ENCODE results near the gene KCTD18.
A peak's percentile ranks its signal among the peaks of the same experiment; 100 is the strongest.

KCTD18 gene

DNA sequence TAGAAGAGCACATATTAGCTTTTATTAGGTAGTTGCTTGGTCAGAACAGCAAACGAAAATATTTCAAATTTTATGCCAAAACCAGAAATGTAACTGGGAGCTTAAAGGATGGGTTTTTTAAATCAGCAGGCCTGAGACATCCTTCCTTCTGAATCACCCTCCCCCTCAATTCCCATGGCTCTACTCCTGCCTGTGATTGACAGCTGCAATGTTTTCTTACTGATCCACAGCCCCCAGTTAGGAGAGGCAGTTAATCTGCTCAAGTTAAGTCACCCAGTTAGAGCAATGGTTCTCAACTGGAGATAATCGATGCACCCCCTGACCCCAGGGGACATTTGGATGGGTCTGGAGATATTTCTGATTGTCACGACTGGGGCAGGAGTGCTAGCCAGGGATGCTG lies 24.9 kb downstream of the KCTD18 start:
- DNase-seq, result no peak

DNA sequence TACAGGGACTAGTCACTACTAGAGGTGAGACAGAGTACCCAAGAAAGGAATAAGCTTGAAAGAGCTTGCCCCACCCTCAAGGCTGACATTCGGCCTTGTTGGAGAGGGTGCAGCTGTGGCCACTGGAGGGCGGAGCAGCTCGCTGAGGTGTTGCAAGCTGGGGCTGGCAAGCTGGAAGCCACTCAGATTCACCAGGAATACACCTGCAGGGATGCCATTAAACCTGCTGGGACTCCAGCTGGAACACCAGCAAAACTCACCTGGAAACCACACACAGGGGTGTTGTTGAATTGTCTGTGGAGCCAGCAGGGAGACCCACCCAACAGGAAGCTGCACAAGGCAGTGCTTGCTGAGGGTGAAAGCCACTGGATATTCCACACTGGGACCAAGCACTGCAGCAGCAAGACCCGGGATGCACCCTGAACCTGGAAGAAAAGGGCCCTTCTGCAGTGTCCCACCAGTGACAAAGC lies 26.1 kb downstream of the KCTD18 start:
- DNase-seq, result no peak

DNA sequence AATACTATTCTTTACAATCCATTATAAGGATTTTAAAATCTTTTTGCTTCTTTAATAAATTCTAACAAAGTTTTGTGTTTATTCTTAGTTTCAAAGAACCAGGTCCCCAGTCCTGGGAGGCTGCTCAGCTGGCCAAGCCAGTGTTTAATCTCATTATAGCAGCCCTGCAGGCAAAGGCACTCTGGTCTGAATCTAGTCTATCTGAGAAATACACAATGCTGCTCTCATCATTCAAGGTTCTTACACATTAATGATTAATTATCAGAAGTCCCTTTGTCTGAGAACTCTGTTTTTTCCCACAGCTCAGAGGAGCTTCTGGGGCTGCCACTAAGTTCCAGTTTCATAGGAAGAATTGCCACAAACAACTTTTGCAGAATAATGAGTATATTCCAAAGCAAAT lies 27.7 kb downstream of the KCTD18 start:
- no peak for DNase-seq

DNA sequence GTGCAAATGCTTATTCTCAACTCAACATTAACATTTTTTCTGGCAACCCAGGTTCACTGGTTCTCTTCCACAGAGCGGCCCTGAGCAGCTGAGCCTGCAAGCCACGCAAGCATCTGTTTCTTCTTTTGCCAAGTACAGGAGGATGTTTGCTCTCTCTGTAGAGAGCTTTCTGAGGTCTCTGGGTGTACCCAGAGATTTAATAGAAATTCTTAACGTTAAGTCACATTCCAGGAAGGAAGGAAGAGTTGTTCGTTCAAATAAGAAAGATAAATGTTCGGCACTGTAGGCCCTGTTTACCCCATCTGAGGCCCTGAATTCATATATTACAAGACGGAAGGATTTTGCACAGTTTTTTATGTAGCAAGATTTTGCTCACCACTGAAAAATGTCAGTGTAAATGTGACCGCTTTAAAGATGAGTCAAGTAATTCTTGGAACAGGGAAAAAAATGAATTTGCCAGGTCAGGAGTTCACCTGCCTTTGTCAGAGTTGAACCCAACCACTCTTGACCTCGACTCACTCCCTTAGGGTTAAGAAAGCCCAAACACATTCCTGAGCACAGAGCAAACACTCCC lies 30.1 kb downstream of the KCTD18 start:
- DNase-seq, result peak; percentile 53

DNA sequence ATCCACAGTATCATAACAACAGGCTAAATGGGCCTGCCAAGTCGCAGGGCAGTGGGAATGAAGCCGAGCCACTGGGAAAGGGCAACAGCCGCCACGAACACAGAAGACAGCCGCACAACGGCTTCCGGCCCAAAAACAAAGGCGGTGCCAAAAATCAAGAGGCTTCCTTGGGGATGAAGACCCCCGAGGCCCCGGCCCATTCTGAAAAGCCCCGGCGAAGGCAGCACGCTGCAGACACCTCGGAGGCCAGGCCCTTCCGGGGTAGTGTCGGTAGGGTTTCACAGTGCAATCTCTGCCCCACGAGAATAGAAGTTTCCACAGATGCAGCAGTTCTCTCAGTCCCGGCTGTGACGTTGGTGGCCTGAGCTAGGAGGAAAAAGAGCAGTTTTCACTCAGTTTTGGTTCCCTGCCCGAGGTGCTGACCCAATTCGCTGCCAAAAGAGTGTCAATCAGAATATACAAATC lies 32.2 kb downstream of the KCTD18 start:
- DNase-seq, result no peak

DNA sequence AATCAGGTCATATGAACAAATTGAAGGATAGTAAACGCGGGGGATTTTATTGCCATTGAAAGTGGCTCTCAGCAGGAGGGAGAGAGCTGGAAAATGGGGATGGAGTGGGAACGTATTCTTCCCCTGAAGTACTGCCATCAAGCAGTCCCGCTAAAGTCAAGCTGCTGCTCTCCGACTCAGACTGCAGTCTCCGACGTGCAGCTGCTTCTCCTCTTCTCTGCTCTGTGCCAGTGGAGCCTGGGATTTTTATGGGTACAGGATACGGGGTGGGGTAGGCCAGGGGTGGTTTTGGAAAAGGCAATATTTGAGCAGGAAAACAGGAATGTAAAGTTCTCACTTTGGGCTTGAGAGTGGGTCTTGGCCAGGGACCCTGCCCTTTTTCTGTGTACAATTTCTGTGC lies 33.0 kb downstream of the KCTD18 start:
- no peak for DNase-seq

DNA sequence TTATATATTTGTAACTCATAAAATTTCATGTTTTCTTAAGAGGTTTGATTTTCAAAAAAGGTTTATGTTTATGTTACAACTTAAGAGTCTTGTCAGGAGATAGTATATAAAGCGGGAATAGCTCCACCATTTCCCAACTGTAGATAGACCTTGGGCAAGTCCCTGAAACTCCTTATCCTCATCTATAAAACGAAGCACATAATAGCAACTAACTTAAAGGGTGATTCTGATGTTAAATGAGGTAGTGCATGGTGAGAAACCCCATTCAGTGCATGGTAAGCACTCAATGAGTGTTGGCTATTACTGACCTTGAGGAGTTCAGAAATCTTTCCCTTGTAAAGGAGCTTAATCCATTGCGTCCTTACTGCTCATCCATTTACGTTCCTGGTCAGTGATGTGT lies 34.1 kb downstream of the KCTD18 start:
- no peak for DNase-seq

DNA sequence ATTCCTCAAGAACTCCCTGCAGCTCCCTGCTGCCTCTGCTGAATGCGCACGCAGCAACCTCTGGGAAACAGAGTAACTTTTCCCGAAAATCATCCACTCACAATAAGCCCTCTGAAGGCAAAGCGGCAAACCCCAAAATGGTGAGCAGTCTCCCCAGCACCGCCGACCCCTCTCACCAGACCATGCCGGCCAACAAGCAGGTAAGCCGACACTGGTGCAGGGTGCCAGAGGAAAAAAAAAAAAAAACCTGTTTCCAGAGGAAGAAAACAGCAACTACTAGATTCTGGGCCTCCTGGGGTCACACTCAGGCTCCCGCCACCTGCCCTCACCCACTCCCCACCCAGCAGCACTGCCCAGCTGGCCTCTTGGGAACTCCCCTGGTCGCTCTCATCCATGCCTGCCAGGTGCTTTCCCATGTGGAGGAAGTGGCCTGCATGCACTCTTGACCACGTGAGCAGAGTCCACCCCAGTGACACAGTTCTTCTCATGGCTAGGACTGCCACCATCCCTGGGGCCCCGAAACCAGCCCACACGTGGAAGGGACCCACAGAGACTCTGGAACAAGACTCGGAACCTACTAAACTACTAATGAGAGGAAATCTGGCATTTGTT lies 36.9 kb downstream of the KCTD18 start:
- no peak for DNase-seq

DNA sequence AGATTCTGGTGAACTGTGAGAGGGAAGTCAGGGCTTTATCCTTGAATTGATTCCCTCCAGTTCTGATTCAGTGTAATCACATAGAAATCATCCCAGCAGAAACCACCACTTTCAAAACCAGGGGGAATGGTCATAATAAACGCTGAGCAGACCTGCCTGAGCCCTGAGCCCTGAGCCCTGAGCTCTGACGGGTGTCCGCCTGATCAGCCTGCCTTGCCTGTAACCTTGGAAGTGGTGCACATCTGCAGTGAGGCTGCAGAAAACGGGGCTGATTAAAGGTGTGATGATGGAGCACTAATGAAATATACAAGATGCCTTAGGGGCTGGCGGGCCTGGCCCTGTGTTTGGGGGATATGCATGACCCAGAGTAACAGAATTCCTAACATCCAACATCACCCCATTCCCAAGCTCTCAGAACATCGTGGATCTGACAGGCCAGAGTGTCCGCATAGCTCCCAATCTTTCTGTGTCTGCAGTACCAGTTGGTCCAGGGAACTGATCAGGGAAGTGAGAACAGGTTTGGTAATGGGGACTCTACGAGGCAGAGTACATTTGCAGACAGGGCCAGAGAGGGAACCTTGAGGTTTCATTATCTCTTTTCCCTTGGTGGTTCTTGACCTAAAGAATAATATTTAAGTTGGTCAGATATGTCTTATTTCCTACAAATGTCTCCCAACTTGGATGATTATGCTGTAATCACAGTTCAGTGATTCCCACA lies 37.8 kb downstream of the KCTD18 start:
- no peak for DNase-seq

DNA sequence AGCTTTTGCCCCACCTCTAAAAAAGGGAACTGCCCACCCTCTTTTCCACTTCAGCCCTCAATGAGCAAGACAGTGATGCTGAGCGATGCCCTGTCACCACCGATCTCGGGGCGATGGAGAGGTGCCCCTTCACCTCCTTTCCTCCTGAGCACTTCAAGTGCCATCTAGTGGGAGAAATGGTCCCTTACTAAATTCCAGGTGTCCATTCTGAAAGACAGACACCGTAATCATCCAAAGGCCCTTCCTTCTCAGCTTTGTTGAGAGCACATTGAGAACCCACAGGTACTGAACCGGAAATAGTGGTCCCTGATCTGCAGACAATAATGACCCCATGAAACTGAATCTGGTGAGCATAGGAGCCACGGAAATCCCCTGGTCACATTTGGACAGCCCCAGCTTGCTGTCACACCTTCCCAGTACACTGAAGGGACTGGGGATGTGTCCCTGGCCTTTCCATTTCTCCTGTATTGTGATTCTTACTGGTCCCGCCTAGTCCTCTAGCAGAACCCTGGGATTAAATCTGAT lies 38.5 kb downstream of the KCTD18 start:
- DNase-seq, result peak; percentile 34

DNA sequence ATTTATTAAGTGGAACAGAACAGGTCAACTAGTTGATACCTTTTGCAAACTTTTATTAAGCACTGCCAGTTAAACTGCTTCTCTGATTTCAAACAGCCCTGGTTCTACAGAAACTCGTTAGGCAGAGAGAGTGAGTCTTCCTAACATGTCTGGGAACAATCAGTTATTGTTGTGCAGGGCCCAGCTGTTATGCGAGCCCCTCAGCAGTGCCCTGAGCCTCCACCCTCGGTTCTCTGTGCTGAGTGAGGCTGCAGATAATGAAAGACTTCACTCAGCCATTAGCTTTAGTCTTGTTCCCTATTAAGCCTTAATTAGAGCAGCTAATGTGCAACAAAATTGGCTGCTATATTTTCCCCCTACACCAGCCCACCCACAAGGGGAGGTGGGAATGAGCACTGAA lies 39.6 kb downstream of the KCTD18 start:
- DNase-seq, result no peak

DNA sequence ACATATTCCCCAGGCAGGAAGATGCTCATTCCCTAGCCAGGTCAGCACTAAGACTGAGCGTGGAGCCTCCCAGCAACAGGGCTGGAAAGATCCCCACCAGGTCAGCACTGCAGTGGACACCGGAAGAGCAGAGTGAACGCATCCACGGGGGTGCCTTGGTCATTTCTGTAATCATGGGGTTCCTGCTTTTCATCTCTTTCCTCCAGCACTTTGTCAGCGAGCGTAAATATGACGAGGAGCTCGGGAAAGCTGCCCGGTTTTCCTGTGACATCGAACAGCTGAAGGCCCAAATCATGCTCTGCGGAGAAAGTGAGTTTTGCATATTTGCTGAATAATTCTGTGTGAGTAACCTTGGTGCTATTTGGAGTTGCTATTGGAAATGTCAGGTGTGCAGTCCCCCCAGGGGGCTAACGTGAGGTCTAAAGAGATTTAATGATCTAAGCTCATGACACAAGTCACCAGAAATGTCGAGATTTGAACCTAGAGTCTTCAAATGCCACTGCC lies 40.1 kb downstream of the KCTD18 start:
- DNase-seq, result no peak

DNA sequence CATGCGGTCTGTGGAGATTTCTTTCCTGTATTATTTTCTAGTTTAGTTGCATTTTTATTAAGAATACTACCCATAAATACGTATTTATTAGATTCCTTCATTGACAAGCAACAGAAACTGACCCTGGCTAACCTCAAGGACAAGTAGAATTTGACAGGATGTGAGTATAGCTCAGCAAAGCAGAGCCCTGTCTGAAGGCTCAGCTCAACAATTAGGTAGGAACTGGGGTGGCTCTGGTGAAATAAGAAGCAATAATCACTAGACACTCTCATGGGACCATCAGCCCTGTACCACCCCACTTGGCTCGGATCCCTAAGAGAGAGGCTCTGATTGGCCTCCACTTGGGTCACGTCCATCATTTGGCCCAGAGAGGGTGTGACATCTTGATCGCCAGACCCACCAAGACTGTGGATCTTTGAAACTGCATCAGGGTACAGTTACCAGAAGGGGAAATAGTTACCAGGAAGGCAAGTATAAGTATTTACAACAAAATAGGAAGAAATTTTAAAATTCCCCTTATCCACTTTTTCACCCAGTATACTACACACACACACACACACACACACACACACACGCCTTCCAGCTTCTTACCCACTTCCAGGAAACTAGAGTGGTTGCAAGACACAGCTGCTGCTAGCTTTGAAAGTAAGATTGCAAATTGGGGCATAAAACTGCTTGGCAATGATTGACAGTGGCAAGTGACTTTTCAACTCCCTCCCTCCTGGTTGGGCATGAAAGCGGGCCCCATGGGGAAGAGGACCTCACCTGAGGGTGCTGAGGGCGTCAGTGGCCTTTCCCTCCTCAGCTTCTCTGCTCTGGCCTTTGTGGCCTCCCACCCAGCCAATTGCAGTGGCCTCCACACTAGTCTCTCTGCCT lies 41.8 kb downstream of the KCTD18 start:
- DNase-seq, result no peak

DNA sequence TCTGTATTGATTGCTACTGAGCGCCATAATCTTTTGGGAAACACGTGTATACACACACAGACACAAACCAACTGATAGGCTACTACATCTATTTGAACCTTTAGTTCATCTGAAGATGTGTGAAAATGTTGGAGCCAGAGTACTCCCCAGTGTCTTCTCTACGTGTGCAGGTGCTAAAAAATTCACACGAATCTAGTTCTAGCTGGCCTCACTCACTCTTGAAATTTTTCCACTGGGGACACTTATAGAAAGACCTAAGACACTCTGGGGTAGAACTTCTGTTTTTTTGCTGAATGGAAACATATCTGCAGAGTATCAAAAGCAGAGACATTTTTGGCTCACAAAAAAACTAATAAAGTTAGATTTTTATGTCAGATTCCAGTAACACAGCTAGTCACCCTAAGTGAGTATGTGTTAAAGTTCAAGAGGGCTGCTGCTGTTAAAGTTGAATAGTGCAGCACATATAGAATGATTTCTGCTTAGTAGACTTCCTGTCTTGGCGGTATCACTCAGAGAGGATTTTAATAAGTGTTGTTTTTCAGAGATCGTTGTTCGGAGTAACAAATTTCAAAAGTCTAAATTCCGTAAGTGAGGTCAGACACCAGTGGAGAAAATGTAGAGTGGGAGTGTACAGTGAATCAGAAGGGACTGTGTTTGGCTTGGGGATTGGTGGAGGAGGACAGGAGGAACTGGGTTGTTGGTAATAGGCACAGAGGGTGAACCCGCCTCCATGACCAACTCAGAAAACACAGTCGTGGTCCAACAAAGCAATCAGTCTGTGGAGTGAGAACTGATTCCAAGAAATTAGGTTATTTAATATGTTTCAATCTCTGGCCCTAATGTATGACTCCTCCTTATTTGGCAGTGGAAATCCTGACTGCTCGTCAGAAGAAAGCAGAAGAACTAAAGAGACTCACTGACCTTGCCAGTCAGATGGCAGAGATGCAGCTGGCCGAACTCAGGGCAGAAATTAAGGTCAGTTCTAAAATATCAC lies 43.1 kb downstream of the KCTD18 start:
- DNase-seq, result no peak

DNA sequence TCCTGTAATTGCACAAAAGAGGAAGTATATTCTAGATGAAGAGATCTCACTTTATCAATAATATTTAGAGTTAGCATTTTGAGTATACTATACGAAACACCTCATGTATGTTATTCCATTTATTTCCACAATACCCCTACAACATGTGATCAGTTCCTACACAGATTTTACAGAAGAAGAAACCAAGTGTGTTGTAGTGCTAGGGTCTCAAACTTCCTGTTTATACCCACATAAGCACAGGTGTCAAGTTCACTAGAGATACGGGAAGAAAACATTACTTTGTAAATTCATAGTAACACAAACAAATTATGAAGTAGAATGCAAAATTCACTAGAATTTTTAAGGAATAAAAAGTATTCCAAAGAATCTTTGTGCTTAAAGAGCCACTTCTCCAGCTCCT lies 46.4 kb downstream of the KCTD18 start:
- DNase-seq, result no peak

DNA sequence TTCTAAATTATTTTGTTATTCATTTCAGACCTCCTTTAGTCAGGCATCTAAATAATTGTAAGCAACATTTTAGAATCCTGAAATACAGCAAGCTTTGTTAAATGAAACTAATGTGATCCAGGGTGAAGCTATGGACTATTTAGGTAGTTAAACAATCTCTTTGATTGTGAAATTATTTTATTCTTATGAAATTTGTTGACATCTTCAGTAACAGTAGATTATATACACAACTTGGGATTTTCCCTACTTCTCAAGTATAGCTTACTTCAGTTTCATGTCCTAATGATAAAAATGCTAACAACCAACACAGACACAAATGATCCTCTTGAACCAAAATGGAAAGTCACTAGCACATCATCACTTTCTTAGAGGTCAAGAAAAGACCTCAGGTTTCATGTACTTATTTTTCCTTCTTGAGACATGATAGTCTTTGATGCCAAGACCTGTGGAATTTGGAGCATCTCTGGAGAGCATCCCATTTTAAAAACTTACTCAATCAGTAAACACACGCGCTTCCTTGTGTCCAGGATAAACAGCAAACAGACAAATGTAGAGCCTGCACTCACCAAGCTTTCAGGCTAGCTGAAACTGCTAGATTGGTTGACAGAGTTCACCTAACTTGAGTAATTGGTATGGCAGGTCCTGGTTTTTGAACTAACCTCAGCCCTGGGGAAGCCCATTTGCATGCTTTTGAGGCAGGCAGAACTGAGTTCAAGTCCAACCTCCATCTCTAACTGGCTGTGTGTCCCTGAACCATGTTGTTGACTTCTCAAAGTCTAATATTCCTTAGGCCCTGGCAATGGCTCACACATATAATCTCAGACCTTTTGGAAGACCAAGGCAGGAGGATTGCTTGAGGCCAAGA lies 47.8 kb downstream of the KCTD18 start:
- no peak for DNase-seq

DNA sequence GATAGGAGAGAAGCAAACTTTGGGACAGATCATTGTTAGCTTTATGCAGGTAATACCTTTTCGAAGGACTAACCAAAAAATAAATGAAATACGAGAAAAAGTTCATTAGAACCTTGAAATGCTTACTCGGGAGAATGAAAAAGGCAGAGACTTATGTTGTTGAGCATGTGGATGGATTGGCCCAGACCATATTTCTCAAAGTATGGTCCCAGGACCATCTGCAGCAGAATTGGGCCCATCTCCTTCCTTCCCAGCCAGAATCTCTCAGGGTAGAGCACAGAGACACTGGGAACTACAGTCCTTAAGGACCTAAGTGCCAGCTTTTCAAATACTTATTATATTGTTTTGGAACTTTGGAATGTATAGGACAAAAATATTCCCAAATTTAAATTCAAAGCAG lies 50.8 kb downstream of the KCTD18 start:
- no peak for DNase-seq

DNA sequence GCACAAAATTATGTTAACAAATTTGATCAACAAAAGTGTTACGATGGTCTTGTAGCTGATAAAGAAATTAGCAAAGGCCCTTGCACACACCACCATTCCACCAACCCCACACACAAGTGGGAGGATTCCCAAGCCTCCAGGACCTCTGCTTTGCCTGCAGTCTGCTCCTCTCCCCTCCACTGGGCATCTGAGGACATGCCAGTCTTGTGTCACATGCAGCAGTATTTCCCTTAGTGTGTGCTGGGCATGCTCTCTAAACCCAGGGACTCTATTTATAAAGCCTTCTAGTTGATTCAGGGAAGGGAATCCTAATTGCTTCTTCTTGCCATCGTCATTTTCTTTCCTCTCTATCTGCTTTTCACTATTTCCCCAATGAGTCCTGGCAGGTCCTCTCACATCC lies 53.3 kb downstream of the KCTD18 start:
- no peak for DNase-seq

DNA sequence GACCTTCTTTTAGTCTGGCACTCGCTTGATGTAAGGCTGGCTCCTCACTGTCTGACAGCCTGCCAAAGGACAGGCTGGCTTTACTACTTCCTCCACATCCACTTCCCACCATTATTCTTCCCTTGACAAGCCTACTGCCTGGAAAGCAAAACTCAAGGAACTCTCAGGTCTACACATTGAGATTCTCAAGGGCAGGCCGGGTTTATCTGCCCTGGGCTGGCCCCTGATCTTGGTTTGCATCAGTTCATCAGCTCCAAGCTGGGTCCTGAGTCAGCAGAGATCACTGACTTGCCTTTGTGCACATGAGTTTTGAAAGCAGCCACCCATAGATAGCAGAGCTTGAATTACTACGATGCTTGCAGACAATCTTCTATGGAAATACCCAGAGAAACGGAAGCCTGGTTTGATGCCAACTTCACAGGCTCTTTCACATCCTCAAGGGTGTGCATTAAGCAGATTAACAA lies 53.9 kb downstream of the KCTD18 start:
- DNase-seq, result no peak

All from fibroblast of skin of scalp (primary cell).